ENCODE measurements around the gene PNMA8A. TPM values are rescaled to one million over a fixed set of nuclear protein-coding genes. Genes with fewer than 3 reads are reported as not detected.

The PNMA8A gene, protein sequence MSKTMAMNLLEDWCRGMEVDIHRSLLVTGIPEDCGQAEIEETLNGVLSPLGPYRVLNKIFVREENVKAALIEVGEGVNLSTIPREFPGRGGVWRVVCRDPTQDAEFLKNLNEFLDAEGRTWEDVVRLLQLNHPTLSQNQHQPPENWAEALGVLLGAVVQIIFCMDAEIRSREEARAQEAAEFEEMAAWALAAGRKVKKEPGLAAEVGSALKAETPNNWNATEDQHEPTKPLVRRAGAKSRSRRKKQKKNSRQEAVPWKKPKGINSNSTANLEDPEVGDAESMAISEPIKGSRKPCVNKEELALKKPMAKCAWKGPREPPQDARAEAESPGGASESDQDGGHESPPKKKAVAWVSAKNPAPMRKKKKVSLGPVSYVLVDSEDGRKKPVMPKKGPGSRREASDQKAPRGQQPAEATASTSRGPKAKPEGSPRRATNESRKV
- 10 to 100 TPM in 7 of 8 experiments, 1 to 10 TPM in 1; 1.3 to 75.6 (median 46.4) TPM for total RNA-seq

DNA sequence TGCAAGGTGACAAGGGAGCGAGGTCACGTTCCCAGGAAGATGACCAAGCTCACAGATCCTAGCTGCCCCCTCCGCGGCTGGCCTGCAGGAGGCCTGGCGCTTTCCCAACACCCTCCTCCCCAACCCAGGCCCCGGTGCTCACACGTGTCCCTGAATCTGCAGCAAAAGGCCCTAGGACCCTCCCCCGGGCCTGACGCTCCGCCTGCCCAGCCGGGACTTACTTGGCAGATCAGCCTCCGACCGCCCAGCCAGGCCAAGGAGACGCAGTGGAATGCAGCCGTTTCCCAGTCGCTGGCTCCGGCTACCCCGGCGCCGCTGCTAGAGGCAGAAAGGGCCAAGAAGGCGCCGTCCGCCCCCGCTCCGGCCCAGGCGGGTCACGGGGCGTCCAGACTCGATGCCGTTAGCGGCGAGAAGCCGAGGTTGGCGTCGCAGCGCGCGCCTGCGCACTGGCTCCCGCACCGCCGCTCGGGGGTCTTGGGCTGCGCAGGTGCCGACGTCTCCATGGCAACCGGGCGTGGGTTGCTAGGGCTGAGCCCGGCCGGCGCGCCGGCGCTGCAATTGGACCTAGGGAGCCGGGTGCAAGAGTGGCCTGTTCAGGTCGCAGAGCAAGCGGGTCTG is at the start of gene PNMA8A:
Gene PNMA8A (minus strand): TSS at position 448 of the 618 bp plus-strand sequence. CDS start 528 bp downstream, outside the sequence.
- WGBS, 10 experiments = 1 to 20% (median 4%) methylated on average over 2 to 16 of the region's 57 CpGs; no CpG with 5 or more reads in 7 of the 10 experiments
- peak within 1 kb of the TSS; percentile 83 to 96 for H3K27ac ChIP-seq
- peaks cover 21 to 34% of the 10 kb centered on the region in 2 donors for H3K4me1 ChIP-seq (replicated peaks in 1 of 2)
- peak; percentile 82 to 94 (median 89) for ATAC-seq (replicated peaks in 6 of 8)
- in situ Hi-C loops (cut with MboI; ENCODE audit: low pct_unique_long_range_greater_than_20kb in 2 of 9, low sequenced_read_pairs in 9 of 9, unreplicated experiment in 9 of 9) = no loop called here
- peak within 1 kb of the TSS; percentile 55 to 80 (median 57) for H3K4me3 ChIP-seq

DNA sequence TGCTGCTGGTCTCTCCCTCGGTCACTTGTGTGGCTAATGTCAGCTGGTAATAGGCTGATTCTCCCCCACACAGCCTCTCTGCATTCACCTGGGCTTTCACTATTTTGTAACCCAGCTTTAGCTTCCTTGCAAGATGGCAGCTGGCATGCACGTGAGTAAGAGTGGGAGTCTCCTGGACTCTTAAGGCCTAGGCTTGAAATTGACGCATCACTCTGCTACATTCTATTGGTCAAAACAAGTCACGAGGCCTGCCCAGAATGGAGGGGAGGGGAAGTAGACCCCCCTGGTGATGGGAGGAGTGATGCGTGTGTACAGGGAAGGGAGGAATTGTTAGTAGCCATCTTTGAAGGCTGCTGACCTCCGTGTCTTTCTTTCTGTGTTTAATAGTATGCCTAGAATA is 49.3 kb upstream of the PNMA8A start:
- no peaks in the 10 kb centered on the region for H3K4me1 ChIP-seq (replicated peaks in 1 of 2)
- in situ Hi-C loops (cut with MboI; ENCODE audit: low pct_unique_long_range_greater_than_20kb in 2 of 9, low sequenced_read_pairs in 9 of 9, unreplicated experiment in 9 of 9) = loop anchor here in 2 of 9 experiments (25.0 kb wide), 1 partner anchor 233 kb away; the partner anchor contains the start of gene HIF3A (in 2 of the 2)

DNA sequence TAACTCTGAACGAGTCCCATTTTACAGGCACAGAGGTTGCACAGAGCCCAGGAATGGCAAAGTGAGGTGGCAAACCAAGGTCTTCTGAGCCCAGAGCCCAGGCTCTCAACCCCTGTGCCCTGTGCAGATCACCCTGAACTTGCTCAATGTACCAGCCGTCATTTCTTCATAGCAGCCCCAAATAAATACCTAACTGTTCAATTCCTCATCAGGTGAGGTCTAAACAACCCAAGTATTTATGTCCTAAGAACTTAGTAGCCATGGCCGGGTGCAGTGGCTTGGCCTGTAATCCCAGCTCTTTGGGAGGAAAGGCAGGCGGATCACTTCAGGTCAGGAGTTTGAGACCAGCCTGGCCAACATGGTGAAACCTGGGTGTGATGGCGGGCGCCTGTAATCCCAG is 46.1 kb upstream of the PNMA8A start:
- 69 to 100% (median 97%) methylated on average over 1 to 6 of the region's 6 CpGs for WGBS, 10 experiments
- in situ Hi-C loops (cut with MboI; ENCODE audit: low pct_unique_long_range_greater_than_20kb in 2 of 9, low sequenced_read_pairs in 9 of 9, unreplicated experiment in 9 of 9) = loop anchor here in 2 of 9 experiments (25.0 kb wide), 1 partner anchor 230 kb away; the partner anchor contains the start of gene HIF3A (in 2 of the 2)
- Histone ChIP-seq H3K4me1 (replicated peaks in 1 of 2) (peaks cover 0 to 2% of the 10 kb centered on the region in 2 donors), H3K4me3 (no peak overlapping the region), H3K27ac (no peak overlapping the region)
- ATAC-seq (replicated peaks in 6 of 8) = no peak

More for the DNA sequence above, 49.3 kb upstream of the PNMA8A start:
- no peak overlapping the region for H3K27ac ChIP-seq
- H3K4me3 ChIP-seq = no peak overlapping the region
- WGBS, 10 experiments = 0 to 100% (median 84%) methylated on average over 1 to 5 of the region's 6 CpGs; no CpG with 5 or more reads in 2 of the 10 experiments
- no peak for ATAC-seq (replicated peaks in 6 of 8)

DNA sequence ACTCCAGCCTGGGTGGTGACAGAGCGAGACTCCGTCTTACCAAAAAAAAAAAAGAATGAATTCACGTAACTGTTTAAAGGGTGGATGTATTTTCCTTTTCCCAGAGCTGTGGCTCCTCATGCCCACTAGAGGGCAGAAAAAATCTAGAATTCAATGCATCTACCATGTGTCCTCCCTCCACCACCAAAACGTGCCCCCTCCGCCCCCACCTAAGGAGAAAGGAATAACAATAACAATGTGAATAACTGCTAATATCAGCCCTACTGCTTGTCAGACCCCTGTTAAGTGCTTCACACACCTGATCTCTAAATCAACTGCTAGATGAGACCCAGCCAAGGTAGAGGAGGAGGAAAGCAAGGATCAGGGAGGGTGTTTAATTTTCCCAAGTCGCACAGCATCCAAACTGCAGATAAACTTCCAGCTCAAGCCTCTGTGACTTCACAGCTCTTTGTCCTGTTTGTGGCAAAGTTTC is 44.6 kb upstream of the PNMA8A start:
- in situ Hi-C loops (cut with MboI; ENCODE audit: low pct_unique_long_range_greater_than_20kb in 2 of 9, low sequenced_read_pairs in 9 of 9, unreplicated experiment in 9 of 9) = loop anchor here in 2 of 9 experiments (25.0 kb wide), 1 partner anchor 229 kb away; the partner anchor contains the start of gene HIF3A (in 2 of the 2)
- peak in 3 of 8 experiments; percentile 45 to 71 (median 59) for ATAC-seq (replicated peaks in 6 of 8)
- no peak overlapping the region for H3K4me3 ChIP-seq
- H3K4me1 ChIP-seq (replicated peaks in 1 of 2) = peaks cover 0 to 2% of the 10 kb centered on the region in 2 donors
- 0 to 100% (median 44%) methylated on average over 1 to 4 of the region's 6 CpGs; no CpG with 5 or more reads in 2 of the 10 experiments for WGBS, 10 experiments
- no peak overlapping the region for H3K27ac ChIP-seq

DNA sequence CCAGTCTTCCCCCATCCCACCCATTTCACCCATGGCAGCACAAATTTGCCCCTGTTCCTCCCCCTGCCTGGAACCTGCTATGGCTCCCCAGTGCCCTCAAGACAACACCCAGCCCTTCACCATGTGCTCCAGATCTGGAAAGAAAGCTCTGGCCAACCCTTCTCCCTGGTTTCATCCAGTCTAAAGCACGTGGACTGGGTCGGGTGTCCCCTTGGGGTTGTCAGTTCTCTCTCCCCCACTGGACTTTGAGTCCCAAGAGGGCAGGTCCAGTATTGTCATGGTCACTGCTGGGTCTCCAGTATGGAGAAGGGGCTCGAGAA is 43.9 kb upstream of the PNMA8A start:
- in situ Hi-C loops (cut with MboI; ENCODE audit: low pct_unique_long_range_greater_than_20kb in 2 of 9, low sequenced_read_pairs in 9 of 9, unreplicated experiment in 9 of 9) = loop anchor here in 2 of 9 experiments (25.0 kb wide), 1 partner anchor 228 kb away; the partner anchor contains the start of gene HIF3A (in 2 of the 2)
- Histone ChIP-seq H3K27ac (no peak overlapping the region), H3K4me1 (replicated peaks in 1 of 2) (peaks cover 0 to 2% of the 10 kb centered on the region in 2 donors), H3K4me3 (no peak overlapping the region)
- WGBS, 10 experiments = 40 to 67% (median 60%) methylated on average over 1 to 3 of the region's 3 CpGs; no CpG with 5 or more reads in 7 of the 10 experiments
- peak in 1 of 8 experiments; percentile 6 for ATAC-seq (replicated peaks in 6 of 8)

DNA sequence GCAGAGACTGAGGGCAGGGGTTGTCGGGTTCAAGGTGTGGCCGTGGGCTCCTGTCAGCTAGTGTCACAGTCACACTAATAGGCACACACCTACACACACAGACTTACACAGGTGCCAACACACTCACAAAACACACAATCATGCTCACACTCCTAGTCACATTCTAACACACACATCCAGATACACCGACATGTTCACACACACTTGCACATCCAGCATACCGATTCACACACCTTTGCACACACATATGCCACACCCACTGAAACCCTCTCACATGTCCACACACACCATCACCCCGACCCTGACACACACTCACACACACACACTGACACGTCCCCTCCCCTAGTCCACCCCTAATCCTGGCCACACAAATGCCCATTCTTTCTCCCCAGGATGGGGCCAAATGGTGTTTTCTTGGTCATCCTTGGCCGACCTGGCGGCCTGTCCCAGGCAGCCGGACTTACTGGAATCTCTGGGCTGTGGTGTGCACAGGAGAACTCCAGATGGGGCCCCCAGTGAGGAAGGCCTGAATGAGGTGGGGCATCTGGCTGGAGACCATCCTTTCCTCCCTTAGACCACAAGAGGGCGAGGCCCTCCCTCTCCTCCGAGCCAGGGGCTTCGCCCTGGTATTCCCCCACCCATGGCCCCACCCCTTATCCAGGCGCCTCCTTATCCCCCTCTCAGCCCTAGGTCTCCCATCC is 43.4 kb upstream of the PNMA8A start:
- in situ Hi-C loops (cut with MboI; ENCODE audit: low pct_unique_long_range_greater_than_20kb in 2 of 9, low sequenced_read_pairs in 9 of 9, unreplicated experiment in 9 of 9) = loop anchor here in 2 of 9 experiments (25.0 kb wide), 1 partner anchor 227 kb away; the partner anchor contains the start of gene HIF3A (in 2 of the 2)
- Histone ChIP-seq H3K27ac (no peak overlapping the region), H3K4me1 (replicated peaks in 1 of 2) (peaks cover 0 to 2% of the 10 kb centered on the region in 2 donors), H3K4me3 (no peak overlapping the region)
- WGBS, 10 experiments = 60 to 78% (median 74%) methylated on average over 1 to 5 of the region's 13 CpGs; no CpG with 5 or more reads in 5 of the 10 experiments
- ATAC-seq (replicated peaks in 6 of 8) = peak in 1 of 8 experiments; percentile 4

DNA sequence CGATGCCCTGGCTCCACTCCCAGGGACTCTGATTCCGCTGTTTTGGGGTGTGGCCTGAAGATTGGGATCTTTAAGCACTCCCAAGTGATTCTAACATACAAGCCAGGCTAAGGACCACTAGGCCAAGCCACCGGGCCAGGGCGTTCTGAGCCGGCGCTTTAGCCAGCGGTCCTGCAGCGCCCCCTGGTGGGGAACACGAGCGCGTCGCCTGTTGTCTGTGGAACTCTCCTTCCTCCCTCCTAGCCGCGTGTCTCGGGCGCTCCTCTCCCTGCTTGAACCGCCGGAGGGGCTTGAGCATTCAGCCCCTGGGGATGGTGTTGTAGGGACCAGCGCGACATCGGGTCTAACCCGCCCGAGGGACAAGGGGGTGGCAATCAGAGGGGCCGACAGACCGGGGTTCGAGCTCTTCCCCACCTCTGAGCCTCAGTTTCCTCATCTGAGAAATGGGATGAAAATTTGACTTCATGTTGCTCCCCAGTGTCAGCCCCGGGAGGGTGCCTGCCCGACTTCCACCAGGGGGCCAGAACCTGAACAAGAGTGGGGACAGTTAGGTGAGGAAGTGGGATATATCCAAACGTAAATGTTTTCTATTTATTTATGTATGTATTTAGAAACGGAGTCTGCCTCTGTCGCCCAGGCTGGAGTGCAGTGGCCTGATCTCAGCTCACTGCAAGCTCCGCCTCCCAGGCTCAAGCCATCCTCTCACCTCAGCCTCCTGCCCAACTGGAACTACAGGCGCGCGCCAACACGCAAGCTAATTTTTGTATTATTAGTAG is 42.3 kb upstream of the PNMA8A start:
- ATAC-seq (replicated peaks in 6 of 8) = peak; percentile 80 to 97 (median 90)
- no peak overlapping the region for H3K27ac ChIP-seq
- WGBS, 10 experiments = 20 to 100% (median 29%) methylated on average over 1 to 27 of the region's 36 CpGs
- peaks cover 0 to 2% of the 10 kb centered on the region in 2 donors for H3K4me1 ChIP-seq (replicated peaks in 1 of 2)
- in situ Hi-C loops (cut with MboI; ENCODE audit: low pct_unique_long_range_greater_than_20kb in 2 of 9, low sequenced_read_pairs in 9 of 9, unreplicated experiment in 9 of 9) = loop anchor here in 2 of 9 experiments (25.0 kb wide), 1 partner anchor 226 kb away; the partner anchor contains the start of gene HIF3A (in 2 of the 2)
- no peak overlapping the region for H3K4me3 ChIP-seq

DNA sequence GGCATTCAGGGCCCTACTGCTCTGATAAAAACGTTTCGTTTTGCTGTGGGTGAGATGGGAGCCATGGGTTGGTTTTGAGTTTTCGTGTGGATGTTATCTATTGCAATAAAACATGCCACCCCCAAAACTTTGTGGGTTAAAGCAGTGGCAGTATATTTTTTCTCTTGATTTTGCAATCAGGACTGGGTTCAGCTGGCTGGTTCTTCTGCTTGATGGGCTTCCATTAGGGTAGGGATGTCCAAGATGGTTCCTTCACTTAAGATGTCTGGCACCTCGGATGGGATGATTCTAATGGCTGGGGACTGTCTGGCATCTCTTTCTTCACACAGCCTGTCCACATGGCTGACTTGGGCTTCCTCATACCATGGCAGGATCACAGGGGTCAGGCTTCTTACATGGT is 39.9 kb upstream of the PNMA8A start:
- ATAC-seq (replicated peaks in 6 of 8) = no peak
- in situ Hi-C loops (cut with MboI; ENCODE audit: low pct_unique_long_range_greater_than_20kb in 2 of 9, low sequenced_read_pairs in 9 of 9, unreplicated experiment in 9 of 9) = loop anchor here in 2 of 9 experiments (25.0 kb wide), 1 partner anchor 224 kb away; the partner anchor contains the start of gene HIF3A (in 2 of the 2)
- Histone ChIP-seq H3K4me3 (no peak overlapping the region), H3K4me1 (replicated peaks in 1 of 2) (peaks cover 0 to 2% of the 10 kb centered on the region in 2 donors), H3K27ac (no peak overlapping the region)
- 29 to 100% (median 67%) methylated on average over 2 to 4 of the region's 4 CpGs; no CpG with 5 or more reads in 3 of the 10 experiments for WGBS, 10 experiments

DNA sequence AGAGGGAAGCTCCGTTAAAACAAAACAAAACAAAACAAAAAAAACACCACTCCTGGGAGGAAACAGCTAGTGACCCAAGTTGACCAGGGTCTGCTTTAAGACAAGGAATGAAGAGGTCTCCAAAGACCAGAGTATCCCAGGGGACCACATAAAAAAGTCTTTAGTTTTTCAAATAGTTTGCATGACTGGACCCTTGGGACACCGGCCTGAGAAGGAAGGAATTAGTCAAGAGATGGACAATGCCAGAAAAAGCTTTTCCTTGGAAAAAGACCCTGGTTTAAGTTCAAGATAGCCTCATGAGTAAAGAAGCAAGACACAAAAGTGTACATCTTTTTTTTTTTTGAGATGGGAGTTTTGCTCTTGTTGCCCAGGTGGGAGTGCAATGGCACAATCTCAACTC is 36.8 kb upstream of the PNMA8A start:
- in situ Hi-C loops (cut with MboI; ENCODE audit: low pct_unique_long_range_greater_than_20kb in 2 of 9, low sequenced_read_pairs in 9 of 9, unreplicated experiment in 9 of 9) = loop anchor here in 2 of 9 experiments (25.0 kb wide), 1 partner anchor 221 kb away; the partner anchor contains the start of gene HIF3A (in 2 of the 2)
- WGBS, 10 experiments = 44 to 100% (median 59%) methylated on average over 1 to 2 of the region's 2 CpGs; no CpG with 5 or more reads in 4 of the 10 experiments
- no peak for ATAC-seq (replicated peaks in 6 of 8)
- H3K4me1 ChIP-seq (replicated peaks in 1 of 2) = peaks cover 17 to 19% of the 10 kb centered on the region in 2 donors
- no peak overlapping the region for H3K27ac ChIP-seq
- H3K4me3 ChIP-seq = no peak overlapping the region

DNA sequence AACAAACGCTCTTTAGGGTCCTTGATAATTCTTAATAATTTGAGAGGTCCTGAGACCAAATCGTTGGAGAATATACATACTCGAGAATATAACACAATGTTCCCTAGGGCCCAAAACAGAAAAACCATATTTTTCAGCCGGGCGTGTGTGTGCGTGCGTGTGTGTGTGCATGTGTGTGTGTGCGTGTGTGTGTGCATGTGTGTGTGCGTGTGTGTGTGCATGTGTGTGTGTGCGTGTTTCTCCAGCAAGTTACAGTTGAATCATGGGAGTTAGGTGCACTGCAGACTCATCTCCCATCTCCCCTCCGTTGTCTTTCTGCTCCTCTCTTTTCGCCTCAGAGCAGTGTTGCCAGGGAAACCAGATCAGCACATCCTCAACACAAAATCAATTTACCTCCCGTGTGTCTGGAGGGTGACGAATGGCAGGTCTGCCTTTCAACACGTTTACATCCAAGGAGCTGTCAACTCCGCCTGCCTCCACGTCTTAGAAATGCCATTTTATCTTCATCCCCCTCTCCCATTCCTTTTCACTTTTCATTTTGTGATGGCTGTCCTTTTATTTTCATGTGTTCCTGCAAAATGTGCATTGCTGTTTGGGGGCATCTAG is 32.6 kb upstream of the PNMA8A start:
- H3K27ac ChIP-seq = peak overlapping the region; percentile 49 to 71
- in situ Hi-C loops (cut with MboI; ENCODE audit: low pct_unique_long_range_greater_than_20kb in 2 of 9, low sequenced_read_pairs in 9 of 9, unreplicated experiment in 9 of 9) = loop anchor here in 2 of 9 experiments (25.0 kb wide), 1 partner anchor 217 kb away; the partner anchor contains the start of gene HIF3A (in 2 of the 2)
- 35 to 100% (median 43%) methylated on average over 1 to 16 of the region's 17 CpGs; no CpG with 5 or more reads in 3 of the 10 experiments for WGBS, 10 experiments
- H3K4me3 ChIP-seq = peak overlapping the region in 1 of 5 donors; percentile 4
- peaks cover 34 to 37% of the 10 kb centered on the region in 2 donors for H3K4me1 ChIP-seq (replicated peaks in 1 of 2)
- ATAC-seq (replicated peaks in 6 of 8) = peak in 5 of 8 experiments; percentile 93 to 98 (median 98)

DNA sequence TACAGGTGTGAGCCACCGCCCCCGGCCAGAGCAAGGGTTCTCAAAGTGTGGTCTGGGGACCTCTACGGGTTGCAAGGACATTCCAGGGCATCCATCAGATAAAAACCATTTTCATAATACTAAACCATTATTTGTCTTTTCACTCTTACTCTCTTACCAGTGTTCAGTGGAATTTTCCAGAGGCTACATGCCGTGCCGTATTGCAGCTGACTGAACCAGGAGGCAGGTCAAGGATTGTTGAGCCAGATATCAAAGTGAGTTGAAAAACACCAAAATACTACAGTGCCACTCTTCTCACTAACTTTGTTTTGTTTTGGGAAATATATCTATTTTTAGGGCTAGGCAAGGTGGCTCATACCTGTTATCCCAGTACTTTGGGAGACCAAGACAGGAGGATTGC is 31.5 kb upstream of the PNMA8A start:
- Histone ChIP-seq H3K4me1 (replicated peaks in 1 of 2) (peaks cover 41 to 46% of the 10 kb centered on the region in 2 donors), H3K27ac (peak overlapping the region; percentile 49 to 71), H3K4me3 (no peak overlapping the region)
- 83 to 100% (median 93%) methylated on average over 2 to 5 of the region's 5 CpGs; no CpG with 5 or more reads in 5 of the 10 experiments for whole genome bisulfite sequencing, 10 experiments
- no peak for ATAC-seq (replicated peaks in 6 of 8)
- in situ Hi-C loops (cut with MboI; ENCODE audit: low pct_unique_long_range_greater_than_20kb in 2 of 9, low sequenced_read_pairs in 9 of 9, unreplicated experiment in 9 of 9) = loop anchor here in 2 of 9 experiments (25.0 kb wide), 1 partner anchor 216 kb away; the partner anchor contains the start of gene HIF3A (in 2 of the 2)
